HepG2 (cell line): ENCODE measurements around the gene ANKRD52. TPM values are rescaled to one million over a fixed set of nuclear protein-coding genes. Genes with fewer than 3 reads are reported as not detected.

ENCODE experiments used
- CBX5 ChIP-seq: sonication (generic); formaldehyde crosslinking; IDR thresholded peaks from 2 replicates; pipeline ENCODE4 v1.4.0; 2020; ENCODE audit warnings: missing genetic modification reagents, borderline replicate concordance
- ELF3 ChIP-seq: IDR thresholded peaks from 2 replicates; pipeline ENCODE4 v1.6.1; 2016; ENCODE audit warnings: missing genetic modification reagents, missing compliant biosample characterization
- HDAC1 ChIP-seq: sonication (generic); formaldehyde crosslinking; IDR thresholded peaks from 2 replicates; pipeline ENCODE4 v1.5.1; 2020; ENCODE audit warnings: mild to moderate bottlenecking, missing genetic modification reagents
- HNRNPH1 ChIP-seq: fragments of 200-400 bp; formaldehyde crosslinking; optimal IDR thresholded peaks from 2 replicates; pipeline ENCODE3; 2017; ENCODE audit warnings: mild to moderate bottlenecking, low read depth, low read length
- KAT2B ChIP-seq: fragments of 150-350 bp; IDR thresholded peaks from 2 replicates; pipeline ENCODE4 v1.6.1; 2014; ENCODE audit warnings: low read depth, low read length, borderline replicate concordance
- RBAK ChIP-seq: sonication (generic); formaldehyde crosslinking; IDR thresholded peaks from 2 replicates; pipeline ENCODE4 v1.5.1; 2020; ENCODE audit warnings: mild to moderate bottlenecking, missing genetic modification reagents
- SMC3 ChIP-seq: IDR thresholded peaks from 2 replicates; pipeline ENCODE4 v1.6.1; 2011; ENCODE audit warnings: low read length, improper control_type of control experiment
- SP1 ChIP-seq, 2 experiments: fragments of 450-650 bp in 1 of 2; sonication (generic) in 1 of 2; formaldehyde crosslinking in 1 of 2; IDR thresholded peaks; 2 replicates each; pipeline versions ENCODE4 v1.4.0 to v1.6.1; 2016 to 2020; ENCODE audit warnings: missing genetic modification reagents in 1 of 2
- ZNF335 ChIP-seq: sonication (generic); formaldehyde crosslinking; IDR thresholded peaks from 2 replicates; pipeline ENCODE4 v1.4.0; 2020; ENCODE audit warnings: missing genetic modification reagents
- ZNF34 ChIP-seq: sonication (generic); formaldehyde crosslinking; IDR thresholded peaks from 2 replicates; pipeline ENCODE4 v1.4.0; 2020; ENCODE audit warnings: mild to moderate bottlenecking, missing genetic modification reagents, borderline replicate concordance
- ZNF709 ChIP-seq: sonication (generic); formaldehyde crosslinking; IDR thresholded peaks from 2 replicates; pipeline ENCODE4 v1.5.0; 2020; ENCODE audit warnings: mild to moderate bottlenecking, missing genetic modification reagents
- ZNF747 ChIP-seq: sonication (generic); formaldehyde crosslinking; IDR thresholded peaks from 2 replicates; pipeline ENCODE4 v1.8.1; 2023; ENCODE audit warnings: missing genetic modification reagents, mild to moderate bottlenecking, borderline replicate concordance
- ZSCAN31 ChIP-seq: sonication (generic); formaldehyde crosslinking; IDR thresholded peaks from 2 replicates; pipeline ENCODE4 v1.5.0; 2020; ENCODE audit warnings: low read depth, mild to moderate bottlenecking, missing genetic modification reagents
- polyA plus RNA-seq, 8 experiments: library from polyadenylated mRNA; depleted of rRNA in 3 of 8; stranded (reverse) in 7 of 8; unstranded in 1 of 8; fragments of >200 nt; fragmentation: Illumina TruSeq in 4 of 8; extraction: Trizol in 4 of 8; gene quantifications; 2 replicates each; pipeline versions ENCODE4 v1.2.1 to v1.2.3, GENCODE V29; 2011 to 2016; ENCODE audit warnings: low read depth in 4 of 8, missing spikeins in 1 of 8, mixed read lengths in 1 of 8; ENCODE audit not compliant: insufficient read depth in 1 of 8
- total RNA-seq, 5 experiments: library from RNA; depleted of rRNA; stranded (reverse); fragments of >200 nt; fragmentation: Illumina TruSeq; extraction: Trizol; gene quantifications; 2 replicates each; pipeline ENCODE4 v1.2.3, GENCODE V29; 2016; ENCODE audit warnings: low read depth in 1 of 5
- TF ChIP-seq, protein P1 (sequence below): sonication (generic); formaldehyde crosslinking; IDR thresholded peaks from 2 replicates; pipeline ENCODE4 v1.4.0; 2020; ENCODE audit warnings: missing genetic modification reagents
- TF ChIP-seq, protein P2 (sequence below): sonication (generic); formaldehyde crosslinking; IDR thresholded peaks from 2 replicates; pipeline ENCODE4 v1.8.0; 2022; ENCODE audit warnings: low read depth, missing genetic modification reagents
- TF ChIP-seq, protein P3 (sequence below): sonication (generic); formaldehyde crosslinking; IDR thresholded peaks from 2 replicates; pipeline ENCODE4 v1.8.1; 2023; ENCODE audit warnings: mild to moderate bottlenecking, moderate library complexity, missing genetic modification reagents
- TF ChIP-seq, protein P4 (sequence below): sonication (generic); formaldehyde crosslinking; conservative IDR thresholded peaks from 2 replicates; pipeline ENCODE4 v1.8.1; 2023; ENCODE audit warnings: missing genetic modification reagents
- TF ChIP-seq, protein P5 (sequence below): IDR thresholded peaks from 2 replicates; pipeline ENCODE4 v1.6.1; 2016; ENCODE audit warnings: low read depth
- TF ChIP-seq, protein P6 (sequence below): IDR thresholded peaks from 2 replicates; pipeline ENCODE4 v1.6.1; 2016; ENCODE audit warnings: missing genetic modification reagents, missing compliant biosample characterization
- TF ChIP-seq, protein P7 (sequence below): sonication (generic); formaldehyde crosslinking; conservative IDR thresholded peaks from 2 replicates; pipeline ENCODE4 v1.4.0; 2020; ENCODE audit warnings: missing genetic modification reagents

The ANKRD52 gene
- total and polyA plus RNA-seq, 2 of the 13 experiments (the other 11 are each of a cell fraction or from before 2014, with no cell fraction given): 7.8 to 9.2 TPM

DNA sequence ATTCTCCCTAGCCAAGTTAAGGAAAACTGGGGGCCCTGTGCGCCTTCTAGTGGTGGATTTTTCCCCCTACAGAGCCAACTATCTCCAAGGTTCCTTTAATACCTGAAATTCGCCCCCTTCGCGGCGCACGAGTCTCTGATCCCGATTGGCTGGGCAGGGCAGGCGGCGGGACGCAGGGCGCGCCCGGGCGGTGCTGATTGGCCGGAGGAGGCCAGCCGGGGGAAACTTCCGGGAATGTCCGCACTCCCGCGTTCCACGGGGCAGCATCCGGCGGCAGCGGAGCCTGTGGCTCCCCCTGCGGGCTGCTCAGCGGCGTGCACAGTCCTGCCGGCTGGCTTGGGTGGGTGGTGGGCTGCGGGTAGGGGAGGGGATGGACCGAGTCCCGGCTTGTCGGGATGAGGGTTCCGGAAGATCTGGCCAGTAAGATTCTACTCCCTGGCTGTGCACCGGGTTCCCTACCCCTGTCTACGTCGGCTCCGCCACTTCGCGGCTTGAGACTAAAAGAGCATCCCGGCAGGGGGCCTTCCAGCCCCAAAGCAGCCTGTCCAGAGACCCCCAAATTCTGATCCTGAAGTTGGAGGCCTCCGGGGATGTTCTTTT is 34.0 kb downstream of the ANKRD52 start, which contains the start of gene NABP2 (continued):
- TF ChIP-seq ZNF34 (CRISPR knock-in tag) (0 out of 2 replicates have a peak, but pooled peaks have one; percentile 41), CBX5 (CRISPR knock-in tag) (no peak), ELF3 (CRISPR knock-in tag) (peak; percentile 89), ZNF335 (no peak), SMC3 (peak; percentile 46), HNRNPH1 (no peak), RBAK (CRISPR knock-in tag) (0 out of 2 replicates have a peak, but pooled peaks have one; percentile 59), ZNF747 (0 out of 2 replicates have a peak, but pooled peaks have one; percentile 28), ZSCAN31 (CRISPR knock-in tag) (peak; percentile 60; the same call in 1 of the 2 replicates), ZNF709 (peak; percentile 67; the same call in 1 of the 2 replicates), SP1 (IDR thresholded peaks at IDR 0.05) (no peak), SP1 (CRISPR knock-in tag; IDR thresholded peaks at IDR 0.05) (peak; percentile 55; the same call in 1 of the 2 replicates), HDAC1 (peak; percentile 84), KAT2B (no peak)
- TF ChIP-seq, protein P1, sequence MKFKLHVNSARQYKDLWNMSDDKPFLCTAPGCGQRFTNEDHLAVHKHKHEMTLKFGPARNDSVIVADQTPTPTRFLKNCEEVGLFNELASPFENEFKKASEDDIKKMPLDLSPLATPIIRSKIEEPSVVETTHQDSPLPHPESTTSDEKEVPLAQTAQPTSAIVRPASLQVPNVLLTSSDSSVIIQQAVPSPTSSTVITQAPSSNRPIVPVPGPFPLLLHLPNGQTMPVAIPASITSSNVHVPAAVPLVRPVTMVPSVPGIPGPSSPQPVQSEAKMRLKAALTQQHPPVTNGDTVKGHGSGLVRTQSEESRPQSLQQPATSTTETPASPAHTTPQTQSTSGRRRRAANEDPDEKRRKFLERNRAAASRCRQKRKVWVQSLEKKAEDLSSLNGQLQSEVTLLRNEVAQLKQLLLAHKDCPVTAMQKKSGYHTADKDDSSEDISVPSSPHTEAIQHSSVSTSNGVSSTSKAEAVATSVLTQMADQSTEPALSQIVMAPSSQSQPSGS: peak; percentile 42; the same call in 1 of the 2 replicates
- TF ChIP-seq, protein P2, sequence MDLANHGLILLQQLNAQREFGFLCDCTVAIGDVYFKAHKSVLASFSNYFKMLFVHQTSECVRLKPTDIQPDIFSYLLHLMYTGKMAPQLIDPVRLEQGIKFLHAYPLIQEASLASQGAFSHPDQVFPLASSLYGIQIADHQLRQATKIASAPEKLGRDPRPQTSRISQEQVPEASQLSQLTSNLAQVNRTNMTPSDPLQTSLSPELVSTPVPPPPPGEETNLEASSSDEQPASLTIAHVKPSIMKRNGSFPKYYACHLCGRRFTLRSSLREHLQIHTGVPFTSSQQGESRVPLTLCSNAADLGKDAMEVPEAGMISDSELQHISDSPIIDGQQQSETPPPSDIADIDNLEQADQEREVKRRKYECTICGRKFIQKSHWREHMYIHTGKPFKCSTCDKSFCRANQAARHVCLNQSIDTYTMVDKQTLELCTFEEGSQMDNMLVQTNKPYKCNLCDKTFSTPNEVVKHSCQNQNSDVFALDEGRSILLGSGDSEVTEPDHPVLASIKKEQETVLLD (CRISPR knock-in tag): 0 out of 2 replicates have a peak, but pooled peaks have one; percentile 42
- TF ChIP-seq, protein P3, sequence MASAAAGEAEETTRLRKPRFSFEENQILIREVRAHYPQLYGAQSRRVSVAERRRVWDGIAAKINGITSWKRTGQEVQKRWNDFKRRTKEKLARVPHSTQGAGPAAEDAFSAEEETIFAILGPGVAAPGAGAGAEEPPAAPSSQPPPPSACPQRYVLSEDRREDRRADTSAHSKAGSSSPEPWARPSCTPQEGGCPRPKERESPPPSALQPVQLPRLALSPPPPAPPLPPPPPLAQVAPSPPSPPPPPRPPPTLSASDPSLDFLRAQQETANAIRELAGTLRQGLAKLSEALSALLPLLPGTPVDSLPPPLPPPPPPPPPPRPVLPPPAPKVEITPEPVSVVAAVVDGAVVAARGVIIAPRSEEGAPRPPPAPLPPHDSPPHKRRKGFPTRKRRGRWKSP (CRISPR knock-in tag): peak; percentile 93
- TF ChIP-seq, protein P4, sequence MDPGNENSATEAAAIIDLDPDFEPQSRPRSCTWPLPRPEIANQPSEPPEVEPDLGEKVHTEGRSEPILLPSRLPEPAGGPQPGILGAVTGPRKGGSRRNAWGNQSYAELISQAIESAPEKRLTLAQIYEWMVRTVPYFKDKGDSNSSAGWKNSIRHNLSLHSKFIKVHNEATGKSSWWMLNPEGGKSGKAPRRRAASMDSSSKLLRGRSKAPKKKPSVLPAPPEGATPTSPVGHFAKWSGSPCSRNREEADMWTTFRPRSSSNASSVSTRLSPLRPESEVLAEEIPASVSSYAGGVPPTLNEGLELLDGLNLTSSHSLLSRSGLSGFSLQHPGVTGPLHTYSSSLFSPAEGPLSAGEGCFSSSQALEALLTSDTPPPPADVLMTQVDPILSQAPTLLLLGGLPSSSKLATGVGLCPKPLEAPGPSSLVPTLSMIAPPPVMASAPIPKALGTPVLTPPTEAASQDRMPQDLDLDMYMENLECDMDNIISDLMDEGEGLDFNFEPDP (CRISPR knock-in tag): no peak
- TF ChIP-seq, protein P5, sequence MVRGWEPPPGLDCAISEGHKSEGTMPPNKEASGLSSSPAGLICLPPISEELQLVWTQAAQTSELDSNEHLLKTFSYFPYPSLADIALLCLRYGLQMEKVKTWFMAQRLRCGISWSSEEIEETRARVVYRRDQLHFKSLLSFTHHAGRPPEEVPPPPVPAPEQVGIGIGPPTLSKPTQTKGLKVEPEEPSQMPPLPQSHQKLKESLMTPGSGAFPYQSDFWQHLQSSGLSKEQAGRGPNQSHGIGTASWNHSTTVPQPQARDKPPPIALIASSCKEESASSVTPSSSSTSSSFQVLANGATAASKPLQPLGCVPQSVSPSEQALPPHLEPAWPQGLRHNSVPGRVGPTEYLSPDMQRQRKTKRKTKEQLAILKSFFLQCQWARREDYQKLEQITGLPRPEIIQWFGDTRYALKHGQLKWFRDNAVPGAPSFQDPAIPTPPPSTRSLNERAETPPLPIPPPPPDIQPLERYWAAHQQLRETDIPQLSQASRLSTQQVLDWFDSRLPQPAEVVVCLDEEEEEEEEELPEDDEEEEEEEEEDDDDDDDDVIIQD (CRISPR knock-in tag): peak; percentile 57; the same call in 1 of the 2 replicates
- TF ChIP-seq, protein P6, sequence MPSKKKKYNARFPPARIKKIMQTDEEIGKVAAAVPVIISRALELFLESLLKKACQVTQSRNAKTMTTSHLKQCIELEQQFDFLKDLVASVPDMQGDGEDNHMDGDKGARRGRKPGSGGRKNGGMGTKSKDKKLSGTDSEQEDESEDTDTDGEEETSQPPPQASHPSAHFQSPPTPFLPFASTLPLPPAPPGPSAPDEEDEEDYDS: no peak
- TF ChIP-seq, protein P7, sequence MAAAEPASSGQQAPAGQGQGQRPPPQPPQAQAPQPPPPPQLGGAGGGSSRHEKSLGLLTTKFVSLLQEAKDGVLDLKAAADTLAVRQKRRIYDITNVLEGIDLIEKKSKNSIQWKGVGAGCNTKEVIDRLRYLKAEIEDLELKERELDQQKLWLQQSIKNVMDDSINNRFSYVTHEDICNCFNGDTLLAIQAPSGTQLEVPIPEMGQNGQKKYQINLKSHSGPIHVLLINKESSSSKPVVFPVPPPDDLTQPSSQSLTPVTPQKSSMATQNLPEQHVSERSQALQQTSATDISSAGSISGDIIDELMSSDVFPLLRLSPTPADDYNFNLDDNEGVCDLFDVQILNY: peak; percentile 71
